Measurements from ENCODE around the gene VSTM2L.

Gene VSTM2L

DNA sequence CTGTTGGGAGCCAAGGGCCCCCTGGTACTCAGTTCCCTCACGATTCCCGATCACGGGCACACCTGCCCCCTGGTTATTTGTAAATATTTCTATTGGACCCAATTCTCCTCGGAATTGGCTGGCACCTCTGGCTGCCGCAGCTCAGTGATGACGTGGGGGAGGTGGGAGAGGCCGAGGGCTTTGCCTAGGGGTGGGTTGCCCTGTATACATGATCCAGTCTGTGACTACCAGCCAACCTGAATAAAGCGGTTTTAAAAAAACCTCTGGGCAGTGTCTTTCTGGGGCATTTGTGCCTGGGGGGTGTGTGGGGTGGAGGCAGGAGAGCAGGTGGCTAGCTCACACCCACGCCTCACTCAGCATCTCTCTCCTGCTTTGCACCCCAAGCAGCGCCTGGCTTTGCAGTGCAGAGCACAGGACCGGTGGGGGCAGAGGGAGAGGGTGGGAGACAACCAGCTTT is 42.2 kb downstream of the VSTM2L start:
- H3K9me3 ChIP-seq (ENCODE audit: control insufficient read depth in 2 of 2, low read length in 2 of 2) = peaks cover 0 to 3% of the 10 kb centered on the region in 2 donors
- no peaks in the 10 kb centered on the region for H3K4me1 ChIP-seq (ENCODE audit: control insufficient read depth in 2 of 2, insufficient read depth in 2 of 2, low read length in 2 of 2)
- H3K27ac ChIP-seq (ENCODE audit: low read depth in 2 of 2, low read length in 2 of 2) = no peak overlapping the region
- H3K36me3 ChIP-seq (ENCODE audit: control insufficient read depth in 2 of 2, insufficient read depth in 2 of 2, low read length in 2 of 2) = no peaks in the 10 kb centered on the region
- H3K9ac ChIP-seq (ENCODE audit: low read depth in 1 of 2, low read length in 2 of 2) = no peak overlapping the region
- H3K4me3 ChIP-seq (ENCODE audit: low read length in 2 of 2) = no peak overlapping the region
- peaks cover 0 to 3% of the 10 kb centered on the region in 2 donors for H3K27me3 ChIP-seq (ENCODE audit: control insufficient read depth in 2 of 2, insufficient read depth in 2 of 2, low read length in 2 of 2)

DNA sequence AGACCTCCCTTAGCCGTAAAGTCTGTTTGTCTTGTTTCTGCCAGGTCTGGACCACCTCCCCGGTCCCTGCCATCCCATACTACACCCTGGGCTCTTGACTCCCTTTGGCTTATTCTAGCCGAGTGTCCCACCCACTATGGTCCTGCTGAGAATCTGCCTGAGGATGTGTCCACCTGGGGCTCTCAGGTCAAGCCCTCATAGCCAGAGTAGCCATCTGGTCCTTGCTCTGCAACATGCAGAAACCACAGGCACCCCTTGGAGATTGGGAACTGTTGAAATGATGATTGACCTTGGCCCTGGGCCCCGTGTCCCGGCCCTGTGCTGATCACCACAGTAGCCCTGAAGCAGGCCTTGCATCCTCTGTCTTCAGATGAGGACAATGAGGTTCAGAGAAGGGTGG is 44.0 kb downstream of the VSTM2L start:
- H3K4me1 ChIP-seq (ENCODE audit: control insufficient read depth in 2 of 2, insufficient read depth in 2 of 2, low read length in 2 of 2) = no peaks in the 10 kb centered on the region

GRCh38 chr20:37947943-37948342 is 45.0 kb downstream of the VSTM2L start:
- peaks cover 0 to 3% of the 10 kb centered on the region in 2 donors for H3K9me3 ChIP-seq (ENCODE audit: control insufficient read depth in 2 of 2, low read length in 2 of 2)
- H3K9ac ChIP-seq (ENCODE audit: low read depth in 1 of 2, low read length in 2 of 2) = no peak overlapping the region
- no peak overlapping the region for H3K27ac ChIP-seq (ENCODE audit: low read depth in 2 of 2, low read length in 2 of 2)
- no peaks in the 10 kb centered on the region for H3K4me1 ChIP-seq (ENCODE audit: control insufficient read depth in 2 of 2, insufficient read depth in 2 of 2, low read length in 2 of 2)
- no peak overlapping the region for H3K4me3 ChIP-seq (ENCODE audit: low read length in 2 of 2)
- H3K36me3 ChIP-seq (ENCODE audit: control insufficient read depth in 2 of 2, insufficient read depth in 2 of 2, low read length in 2 of 2) = no peaks in the 10 kb centered on the region
- H3K27me3 ChIP-seq (ENCODE audit: control insufficient read depth in 2 of 2, insufficient read depth in 2 of 2, low read length in 2 of 2) = peaks cover 0 to 3% of the 10 kb centered on the region in 2 donors

More for the DNA sequence above, 44.0 kb downstream of the VSTM2L start:
- no peak overlapping the region for H3K9ac ChIP-seq (ENCODE audit: low read depth in 1 of 2, low read length in 2 of 2)
- H3K27ac ChIP-seq (ENCODE audit: low read depth in 2 of 2, low read length in 2 of 2) = no peak overlapping the region
- peaks cover 0 to 3% of the 10 kb centered on the region in 2 donors for H3K9me3 ChIP-seq (ENCODE audit: control insufficient read depth in 2 of 2, low read length in 2 of 2)
- no peaks in the 10 kb centered on the region for H3K36me3 ChIP-seq (ENCODE audit: control insufficient read depth in 2 of 2, insufficient read depth in 2 of 2, low read length in 2 of 2)
- H3K27me3 ChIP-seq (ENCODE audit: control insufficient read depth in 2 of 2, insufficient read depth in 2 of 2, low read length in 2 of 2) = peaks cover 0 to 3% of the 10 kb centered on the region in 2 donors
- H3K4me3 ChIP-seq (ENCODE audit: low read length in 2 of 2) = no peak overlapping the region

- Histone ChIP-seq H3K4me1 (ENCODE audit: control insufficient read depth in 2 of 2, insufficient read depth in 2 of 2, low read length in 2 of 2) (no peaks in the 10 kb centered on the region), H3K9ac (ENCODE audit: low read depth in 1 of 2, low read length in 2 of 2) (no peak overlapping the region), H3K27ac (ENCODE audit: low read depth in 2 of 2, low read length in 2 of 2) (no peak overlapping the region), H3K36me3 (ENCODE audit: control insufficient read depth in 2 of 2, insufficient read depth in 2 of 2, low read length in 2 of 2) (no peaks in the 10 kb centered on the region), H3K9me3 (ENCODE audit: control insufficient read depth in 2 of 2, low read length in 2 of 2) (peaks cover 0 to 3% of the 10 kb centered on the region in 2 donors), H3K4me3 (ENCODE audit: low read length in 2 of 2) (no peak overlapping the region), H3K27me3 (ENCODE audit: control insufficient read depth in 2 of 2, insufficient read depth in 2 of 2, low read length in 2 of 2) (peaks cover 0 to 3% of the 10 kb centered on the region in 2 donors)
Observed at GRCh38 chr20:37948956-37949355, 46.0 kb downstream of the VSTM2L start.

- Histone ChIP-seq H3K36me3 (ENCODE audit: control insufficient read depth in 2 of 2, insufficient read depth in 2 of 2, low read length in 2 of 2) (no peaks in the 10 kb centered on the region), H3K4me3 (ENCODE audit: low read length in 2 of 2) (no peak overlapping the region), H3K27ac (ENCODE audit: low read depth in 2 of 2, low read length in 2 of 2) (no peak overlapping the region), H3K9ac (ENCODE audit: low read depth in 1 of 2, low read length in 2 of 2) (no peak overlapping the region), H3K27me3 (ENCODE audit: control insufficient read depth in 2 of 2, insufficient read depth in 2 of 2, low read length in 2 of 2) (no peaks in the 10 kb centered on the region), H3K4me1 (ENCODE audit: control insufficient read depth in 2 of 2, insufficient read depth in 2 of 2, low read length in 2 of 2) (peaks cover 0 to 3% of the 10 kb centered on the region in 2 donors), H3K9me3 (ENCODE audit: control insufficient read depth in 2 of 2, low read length in 2 of 2) (no peaks in the 10 kb centered on the region)
Observed at GRCh38 chr20:37954190-37954589, 51.3 kb downstream of the VSTM2L start.

GRCh38 chr20:37954626-37955025 is 51.7 kb downstream of the VSTM2L start:
- Histone ChIP-seq H3K36me3 (ENCODE audit: control insufficient read depth in 2 of 2, insufficient read depth in 2 of 2, low read length in 2 of 2) (no peaks in the 10 kb centered on the region), H3K27ac (ENCODE audit: low read depth in 2 of 2, low read length in 2 of 2) (no peak overlapping the region), H3K9me3 (ENCODE audit: control insufficient read depth in 2 of 2, low read length in 2 of 2) (no peaks in the 10 kb centered on the region), H3K27me3 (ENCODE audit: control insufficient read depth in 2 of 2, insufficient read depth in 2 of 2, low read length in 2 of 2) (no peaks in the 10 kb centered on the region), H3K4me1 (ENCODE audit: control insufficient read depth in 2 of 2, insufficient read depth in 2 of 2, low read length in 2 of 2) (peaks cover 0 to 3% of the 10 kb centered on the region in 2 donors), H3K9ac (ENCODE audit: low read depth in 1 of 2, low read length in 2 of 2) (no peak overlapping the region), H3K4me3 (ENCODE audit: low read length in 2 of 2) (no peak overlapping the region)

GRCh38 chr20:37955511-37955910 is 52.6 kb downstream of the VSTM2L start:
- H3K36me3 ChIP-seq (ENCODE audit: control insufficient read depth in 2 of 2, insufficient read depth in 2 of 2, low read length in 2 of 2) = no peaks in the 10 kb centered on the region
- H3K4me1 ChIP-seq (ENCODE audit: control insufficient read depth in 2 of 2, insufficient read depth in 2 of 2, low read length in 2 of 2) = peaks cover 0 to 3% of the 10 kb centered on the region in 2 donors
- no peaks in the 10 kb centered on the region for H3K27me3 ChIP-seq (ENCODE audit: control insufficient read depth in 2 of 2, insufficient read depth in 2 of 2, low read length in 2 of 2)
- H3K9me3 ChIP-seq (ENCODE audit: control insufficient read depth in 2 of 2, low read length in 2 of 2) = no peaks in the 10 kb centered on the region
- no peak overlapping the region for H3K4me3 ChIP-seq (ENCODE audit: low read length in 2 of 2)
- no peak overlapping the region for H3K27ac ChIP-seq (ENCODE audit: low read depth in 2 of 2, low read length in 2 of 2)
- no peak overlapping the region for H3K9ac ChIP-seq (ENCODE audit: low read depth in 1 of 2, low read length in 2 of 2)

- H3K9me3 ChIP-seq (ENCODE audit: control insufficient read depth in 2 of 2, low read length in 2 of 2) = no peaks in the 10 kb centered on the region
- no peak overlapping the region for H3K27ac ChIP-seq (ENCODE audit: low read depth in 2 of 2, low read length in 2 of 2)
- H3K4me1 ChIP-seq (ENCODE audit: control insufficient read depth in 2 of 2, insufficient read depth in 2 of 2, low read length in 2 of 2) = peaks cover 0 to 3% of the 10 kb centered on the region in 2 donors
- no peaks in the 10 kb centered on the region for H3K36me3 ChIP-seq (ENCODE audit: control insufficient read depth in 2 of 2, insufficient read depth in 2 of 2, low read length in 2 of 2)
- H3K27me3 ChIP-seq (ENCODE audit: control insufficient read depth in 2 of 2, insufficient read depth in 2 of 2, low read length in 2 of 2) = no peaks in the 10 kb centered on the region
- no peak overlapping the region for H3K4me3 ChIP-seq (ENCODE audit: low read length in 2 of 2)
- H3K9ac ChIP-seq (ENCODE audit: low read depth in 1 of 2, low read length in 2 of 2) = no peak overlapping the region
Observed at GRCh38 chr20:37956107-37956585, 53.2 kb downstream of the VSTM2L start.

- no peaks in the 10 kb centered on the region for H3K36me3 ChIP-seq (ENCODE audit: control insufficient read depth in 2 of 2, insufficient read depth in 2 of 2, low read length in 2 of 2)
- no peak overlapping the region for H3K4me3 ChIP-seq (ENCODE audit: low read length in 2 of 2)
- H3K4me1 ChIP-seq (ENCODE audit: control insufficient read depth in 2 of 2, insufficient read depth in 2 of 2, low read length in 2 of 2) = peaks cover 0 to 3% of the 10 kb centered on the region in 2 donors
- no peak overlapping the region for H3K27ac ChIP-seq (ENCODE audit: low read depth in 2 of 2, low read length in 2 of 2)
- no peaks in the 10 kb centered on the region for H3K9me3 ChIP-seq (ENCODE audit: control insufficient read depth in 2 of 2, low read length in 2 of 2)
- no peak overlapping the region for H3K9ac ChIP-seq (ENCODE audit: low read depth in 1 of 2, low read length in 2 of 2)
- no peaks in the 10 kb centered on the region for H3K27me3 ChIP-seq (ENCODE audit: control insufficient read depth in 2 of 2, insufficient read depth in 2 of 2, low read length in 2 of 2)
Observed at GRCh38 chr20:37958856-37959520, 56.1 kb downstream of the VSTM2L start.

DNA sequence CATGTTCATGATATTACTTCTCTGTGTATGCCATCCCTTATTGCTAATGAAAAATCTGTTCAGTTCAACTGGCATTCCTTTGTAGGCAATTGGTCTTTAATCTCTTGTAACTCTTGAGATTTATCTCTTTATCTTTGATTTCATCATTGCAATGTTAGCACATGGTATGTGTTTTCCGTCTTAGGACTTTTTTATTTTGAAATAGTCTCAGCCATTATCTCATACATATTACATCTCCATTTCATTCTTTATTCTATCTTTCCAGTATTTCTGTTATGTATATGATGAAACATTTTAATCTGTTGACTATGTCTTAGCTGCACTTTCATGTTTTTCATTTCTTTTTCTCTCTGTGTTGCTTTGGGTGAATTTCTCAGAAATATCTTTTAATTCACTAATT is 58.1 kb downstream of the VSTM2L start:
- Histone ChIP-seq H3K9ac (ENCODE audit: low read depth in 1 of 2, low read length in 2 of 2) (no peak overlapping the region), H3K27me3 (ENCODE audit: control insufficient read depth in 2 of 2, insufficient read depth in 2 of 2, low read length in 2 of 2) (no peaks in the 10 kb centered on the region)

More for the DNA sequence above, 58.1 kb downstream of the VSTM2L start:
- H3K36me3 ChIP-seq (ENCODE audit: control insufficient read depth in 2 of 2, insufficient read depth in 2 of 2, low read length in 2 of 2) = no peaks in the 10 kb centered on the region
- no peaks in the 10 kb centered on the region for H3K4me1 ChIP-seq (ENCODE audit: control insufficient read depth in 2 of 2, insufficient read depth in 2 of 2, low read length in 2 of 2)
- H3K9me3 ChIP-seq (ENCODE audit: control insufficient read depth in 2 of 2, low read length in 2 of 2) = no peaks in the 10 kb centered on the region
- H3K27ac ChIP-seq (ENCODE audit: low read depth in 2 of 2, low read length in 2 of 2) = no peak overlapping the region
- no peak overlapping the region for H3K4me3 ChIP-seq (ENCODE audit: low read length in 2 of 2)
